Osteoblast (primary cell): ENCODE data around the gene IGFBP7. TPM values are rescaled to one million over a fixed set of nuclear protein-coding genes. Genes with fewer than 3 reads are reported as not detected.
"Not testable (repeated sequence)": the region's sequence is repeated elsewhere in the genome, so short reads cannot be mapped to it uniquely, and the experiment has no call there.

ENCODE experiments used
- DNase-seq: peaks from one replicate; pipeline ENCODE4 v3.0.0; 2011; ENCODE audit warnings: low spot score, mixed read lengths; ENCODE audit not compliant: insufficient read length; ENCODE audit errors: missing footprints
- H2AFZ ChIP-seq: 2 replicates; pipeline ENCODE4 v1.6.0; 2011; ENCODE audit warnings: mild to moderate bottlenecking, low read length
- H3K27ac ChIP-seq: 2 replicates; pipeline ENCODE4 v1.5.1; 2011; ENCODE audit warnings: mild to moderate bottlenecking, low read depth, low read length, moderate library complexity
- H3K27me3 ChIP-seq: 2 replicates; pipeline ENCODE4 v1.6.0; 2012; ENCODE audit warnings: mild to moderate bottlenecking, control low read depth, inconsistent platforms, low read length, moderate library complexity; ENCODE audit not compliant: insufficient read depth
- H3K36me3 ChIP-seq: 2 replicates; pipeline ENCODE4 v1.5.1; 2011; ENCODE audit warnings: mild to moderate bottlenecking, low read length, control low read depth, moderate library complexity; ENCODE audit not compliant: insufficient read depth
- H3K4me1 ChIP-seq: 2 replicates; pipeline ENCODE4 v1.5.1; 2011; ENCODE audit warnings: mild to moderate bottlenecking, low read length, control low read depth, moderate library complexity; ENCODE audit not compliant: insufficient read depth
- H3K4me2 ChIP-seq: 2 replicates; pipeline ENCODE4 v1.6.0; 2011; ENCODE audit warnings: mild to moderate bottlenecking, low read length; ENCODE audit not compliant: insufficient read depth
- H3K4me3 ChIP-seq: fragments of 200-600 bp; sonication (generic); 3 replicates; pipeline ENCODE4 v1.5.1; 2012; ENCODE audit warnings: mild to moderate bottlenecking, low read length, inconsistent platforms; ENCODE audit not compliant: insufficient read depth
- H3K79me2 ChIP-seq: 2 replicates; pipeline ENCODE4 v1.6.0; 2012; ENCODE audit warnings: mild to moderate bottlenecking, low read length, control low read depth, inconsistent platforms; ENCODE audit not compliant: insufficient read depth
- H3K9me3 ChIP-seq: 2 replicates; pipeline ENCODE4 v1.5.1; 2011; ENCODE audit warnings: low read depth, low read length, control low read depth
- H4K20me1 ChIP-seq: 2 replicates; pipeline ENCODE4 v1.6.0; 2012; ENCODE audit warnings: mild to moderate bottlenecking, low read length, control low read depth; ENCODE audit not compliant: insufficient read depth
- CTCF ChIP-seq: IDR thresholded peaks from 2 replicates; pipeline ENCODE4 v1.5.1; 2011; ENCODE audit warnings: mild to moderate bottlenecking, low read depth, low read length, moderate library complexity; ENCODE audit errors: extremely low read depth
- total RNA-seq: library from RNA; depleted of rRNA; stranded (reverse); fragments of >200 nt; gene quantifications from 2 replicates; pipeline ENCODE4 v1.2.3, GENCODE V29; 2012

The IGFBP7 gene
- total RNA-seq, 1 donor, result 715 TPM

DNA sequence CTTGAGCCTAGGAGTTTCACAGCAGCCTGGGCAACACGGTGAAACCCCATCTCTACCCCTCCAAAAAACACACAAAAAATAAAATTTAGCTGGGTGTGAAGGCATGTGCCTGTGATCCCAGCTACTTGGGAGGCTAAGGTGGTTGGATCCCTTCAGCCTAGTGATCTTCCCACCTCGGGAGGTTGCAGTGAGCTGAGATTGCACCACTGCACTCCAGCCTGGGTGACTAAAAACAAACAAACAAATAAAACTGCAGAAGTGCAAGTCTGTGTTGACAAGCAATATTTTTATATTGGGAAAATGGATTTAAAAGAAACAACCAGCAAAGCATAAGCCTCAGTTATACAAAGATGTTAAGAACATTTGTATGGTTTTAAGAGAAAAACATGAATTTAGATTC lies 46.1 kb downstream of the IGFBP7 start:
- Histone ChIP-seq H3K79me2 (peaks cover 73% of the 10 kb centered on the region), H2AFZ (no peak overlapping the region), H4K20me1 (no peaks in the 10 kb centered on the region), H3K4me1 (peaks cover 81% of the 10 kb centered on the region), H3K27ac (peak overlapping the region; percentile 96), H3K27me3 (no peaks in the 10 kb centered on the region), H3K4me2 (peak overlapping the region; percentile 73), H3K36me3 (peaks cover 41% of the 10 kb centered on the region), H3K4me3 (no peak overlapping the region), H3K9me3 (no peaks in the 10 kb centered on the region)
- TF ChIP-seq CTCF, result no peak
- no peak for DNase-seq

DNA sequence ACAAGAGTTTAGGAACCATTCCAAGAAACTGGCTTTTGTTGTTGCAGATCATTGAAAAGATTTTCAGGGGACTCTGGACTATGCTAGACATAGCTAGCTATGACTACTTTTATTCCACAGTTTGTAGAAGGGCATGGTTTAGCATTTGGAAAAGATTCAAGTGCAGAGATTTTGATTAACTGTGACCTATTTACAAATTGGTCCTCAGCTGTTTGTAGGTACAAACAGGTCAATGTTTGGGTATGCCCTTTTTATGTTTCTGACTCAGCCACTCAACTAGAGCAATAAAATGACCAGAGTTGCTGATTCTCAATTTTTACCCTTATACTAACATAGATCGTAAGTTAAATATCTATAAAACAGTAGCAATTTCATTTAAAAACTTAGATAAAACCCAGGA lies 46.7 kb downstream of the IGFBP7 start:
- Histone ChIP-seq H3K4me3 (no peak overlapping the region), H3K27me3 (no peaks in the 10 kb centered on the region), H3K36me3 (peaks cover 35% of the 10 kb centered on the region), H3K79me2 (peaks cover 73% of the 10 kb centered on the region), H2AFZ (no peak overlapping the region), H3K4me2 (no peak overlapping the region), H3K9me3 (no peaks in the 10 kb centered on the region), H4K20me1 (no peaks in the 10 kb centered on the region), H3K27ac (peak overlapping the region; percentile 96), H3K4me1 (peaks cover 75% of the 10 kb centered on the region)
- no peak for TF ChIP-seq CTCF
- DNase-seq, result no peak

DNA sequence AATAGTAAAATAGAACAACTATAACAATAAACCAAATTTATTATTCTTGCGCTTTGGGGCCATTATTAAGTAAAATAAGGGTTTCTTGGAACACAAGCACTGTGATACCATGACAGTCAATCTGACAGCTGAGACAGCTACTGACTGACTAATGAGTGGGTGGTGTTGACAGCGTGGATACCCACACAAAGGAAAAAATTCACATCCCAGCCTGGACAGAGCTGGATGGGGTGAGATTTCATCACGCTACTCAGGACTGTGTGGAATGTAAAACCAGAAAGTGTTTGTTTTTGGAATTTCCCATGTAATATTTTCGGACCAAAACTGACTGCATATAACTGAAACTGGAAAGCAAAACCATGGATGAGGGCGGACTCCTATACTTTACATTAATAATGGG lies 48.8 kb downstream of the IGFBP7 start:
- H3K4me1 ChIP-seq, result peaks cover 55% of the 10 kb centered on the region
- H3K9me3 ChIP-seq, result no peaks in the 10 kb centered on the region
- H3K36me3 ChIP-seq, result peaks cover 35% of the 10 kb centered on the region
- H3K4me3 ChIP-seq, result no peak overlapping the region
- no peak for DNase-seq
- H3K4me2 ChIP-seq, result peak overlapping the region; percentile 44
- H3K27me3 ChIP-seq, result no peaks in the 10 kb centered on the region
- no peak overlapping the region for H2AFZ ChIP-seq
- H3K27ac ChIP-seq, result peak overlapping the region; percentile 96
- no peaks in the 10 kb centered on the region for H4K20me1 ChIP-seq
- TF ChIP-seq CTCF, result no peak
- peaks cover 80% of the 10 kb centered on the region for H3K79me2 ChIP-seq

DNA sequence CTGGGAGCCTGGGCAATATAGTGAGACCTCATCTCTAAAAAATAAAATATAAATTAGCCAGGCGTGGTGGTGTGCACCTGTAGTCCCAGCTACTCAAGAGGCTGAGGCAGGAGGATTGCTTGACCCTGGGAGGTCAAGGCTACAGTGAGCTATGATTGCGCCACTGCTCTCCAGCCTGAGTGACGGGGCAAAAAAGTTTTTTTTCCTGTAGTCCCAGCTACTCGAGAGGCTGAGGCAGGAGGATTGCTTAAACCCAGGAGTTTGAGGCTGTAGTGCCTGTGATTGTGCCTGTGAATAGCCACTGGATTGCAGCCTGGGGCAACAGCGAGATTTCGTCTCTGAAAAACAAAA lies 49.5 kb downstream of the IGFBP7 start:
- Histone ChIP-seq H3K36me3 (peaks cover 40% of the 10 kb centered on the region), H3K27ac (peak overlapping the region; percentile 96), H3K4me1 (peaks cover 48% of the 10 kb centered on the region), H3K79me2 (peaks cover 87% of the 10 kb centered on the region)
- H3K4me2 ChIP-seq, DNase-seq, H3K9me3 ChIP-seq, H3K4me3 ChIP-seq, H4K20me1 ChIP-seq, H2AFZ ChIP-seq, H3K27me3 ChIP-seq: not testable (repeated sequence)
